Cardiac fibroblast (primary cell): ENCODE measurements around the gene PLTP.

ENCODE experiments used
- DNase-seq, 2 donors: peaks; one replicate each; pipeline versions ENCODE4 v3.0.0 to v3.0.0-alpha.2; 2010; ENCODE audit warnings: low read depth in 2 of 2
- H3K4me3 ChIP-seq, 2 donors: replicated peaks in 1 of 2; 1 replicate in 1 of 2; 2 replicates in 1 of 2; pipeline ENCODE4 v1.5.1; 2011; ENCODE audit warnings: low read depth in 2 of 2, low read length in 2 of 2, mild to moderate bottlenecking in 2 of 2, moderate library complexity in 1 of 2
- TF ChIP-seq, protein P1 (sequence below): IDR thresholded peaks from one replicate; pipeline ENCODE4 v1.5.1; 2011; ENCODE audit warnings: low read depth, mild to moderate bottlenecking, low read length, inconsistent platforms

Gene PLTP

DNA sequence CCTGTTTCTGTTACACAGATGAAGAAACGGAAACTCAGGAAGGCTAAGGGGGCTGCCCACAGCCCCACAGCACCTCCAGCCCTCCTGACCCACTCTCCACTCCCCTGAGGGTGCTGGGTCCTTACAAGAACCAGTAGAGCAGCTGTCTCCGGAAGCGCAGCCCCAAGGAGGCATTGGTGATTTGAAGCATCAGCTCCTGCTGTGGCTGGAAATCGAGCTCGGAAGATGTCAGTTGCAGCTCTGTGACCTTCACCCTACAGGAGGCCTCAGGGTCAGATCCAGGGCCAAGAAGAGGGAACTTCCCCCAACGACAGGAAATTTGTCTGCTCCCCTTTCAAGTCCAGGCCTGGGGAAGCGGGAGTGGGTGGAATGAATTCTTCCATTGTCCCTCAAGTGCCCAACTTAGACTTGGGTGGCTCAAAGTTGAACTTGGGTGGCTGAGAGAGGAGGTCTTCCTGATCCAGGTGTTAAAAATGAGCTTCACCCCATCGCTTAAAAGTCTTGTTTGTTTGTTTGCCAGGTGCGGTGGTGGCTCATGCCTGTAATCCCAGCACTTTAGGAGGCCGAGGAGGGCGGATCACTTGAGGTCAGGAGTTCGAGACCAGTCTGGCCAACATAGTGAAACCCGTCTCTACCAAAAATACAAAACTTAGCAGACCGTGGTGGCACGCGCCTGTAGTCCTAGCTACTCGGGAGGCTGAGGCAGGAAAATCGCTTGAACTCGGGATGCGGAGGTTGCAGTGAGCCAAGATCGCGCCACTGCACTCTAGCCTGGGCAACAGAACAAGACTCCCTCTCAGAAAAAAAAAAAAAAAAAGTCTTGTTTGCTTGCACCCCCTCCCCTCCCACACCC, 1.9 kb downstream of the PLTP start:
- TF ChIP-seq, protein P1, sequence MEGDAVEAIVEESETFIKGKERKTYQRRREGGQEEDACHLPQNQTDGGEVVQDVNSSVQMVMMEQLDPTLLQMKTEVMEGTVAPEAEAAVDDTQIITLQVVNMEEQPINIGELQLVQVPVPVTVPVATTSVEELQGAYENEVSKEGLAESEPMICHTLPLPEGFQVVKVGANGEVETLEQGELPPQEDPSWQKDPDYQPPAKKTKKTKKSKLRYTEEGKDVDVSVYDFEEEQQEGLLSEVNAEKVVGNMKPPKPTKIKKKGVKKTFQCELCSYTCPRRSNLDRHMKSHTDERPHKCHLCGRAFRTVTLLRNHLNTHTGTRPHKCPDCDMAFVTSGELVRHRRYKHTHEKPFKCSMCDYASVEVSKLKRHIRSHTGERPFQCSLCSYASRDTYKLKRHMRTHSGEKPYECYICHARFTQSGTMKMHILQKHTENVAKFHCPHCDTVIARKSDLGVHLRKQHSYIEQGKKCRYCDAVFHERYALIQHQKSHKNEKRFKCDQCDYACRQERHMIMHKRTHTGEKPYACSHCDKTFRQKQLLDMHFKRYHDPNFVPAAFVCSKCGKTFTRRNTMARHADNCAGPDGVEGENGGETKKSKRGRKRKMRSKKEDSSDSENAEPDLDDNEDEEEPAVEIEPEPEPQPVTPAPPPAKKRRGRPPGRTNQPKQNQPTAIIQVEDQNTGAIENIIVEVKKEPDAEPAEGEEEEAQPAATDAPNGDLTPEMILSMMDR: no peak
- no peak for DNase-seq
- H3K4me3 ChIP-seq: peak overlapping the region in 1 of 2 donors; percentile 17

DNA sequence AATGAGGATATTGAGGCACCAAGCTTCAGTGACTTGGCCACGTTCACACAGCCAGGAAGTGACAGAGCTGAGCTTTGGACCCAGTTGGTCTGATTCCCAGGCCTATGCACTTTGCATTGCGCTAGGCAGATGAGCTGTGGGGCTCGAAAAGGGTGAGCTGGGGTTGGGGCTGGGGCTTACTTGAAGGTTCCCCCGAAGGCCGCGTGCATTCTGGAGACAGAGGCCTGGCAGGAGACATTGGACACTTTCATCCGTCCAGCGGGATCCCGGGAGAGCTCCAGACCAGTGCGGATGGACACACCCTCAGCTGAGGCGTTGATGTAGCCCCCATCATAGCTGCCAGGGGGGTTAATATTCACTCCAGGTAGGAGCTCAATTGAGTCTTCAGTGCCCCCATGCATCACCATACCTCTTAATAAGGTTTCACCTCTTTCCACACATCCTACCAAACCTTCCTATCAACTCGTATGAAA, 2.6 kb downstream of the PLTP start:
- H3K4me3 ChIP-seq: no peak overlapping the region
- no peak for DNase-seq
- TF ChIP-seq, protein P1: no peak

- no peak overlapping the region for H3K4me3 ChIP-seq
- DNase-seq: no peak
- TF ChIP-seq, protein P1: no peak
Measured at GRCh38 chr20:45908084-45908483, 3.9 kb downstream of the PLTP start.

DNA sequence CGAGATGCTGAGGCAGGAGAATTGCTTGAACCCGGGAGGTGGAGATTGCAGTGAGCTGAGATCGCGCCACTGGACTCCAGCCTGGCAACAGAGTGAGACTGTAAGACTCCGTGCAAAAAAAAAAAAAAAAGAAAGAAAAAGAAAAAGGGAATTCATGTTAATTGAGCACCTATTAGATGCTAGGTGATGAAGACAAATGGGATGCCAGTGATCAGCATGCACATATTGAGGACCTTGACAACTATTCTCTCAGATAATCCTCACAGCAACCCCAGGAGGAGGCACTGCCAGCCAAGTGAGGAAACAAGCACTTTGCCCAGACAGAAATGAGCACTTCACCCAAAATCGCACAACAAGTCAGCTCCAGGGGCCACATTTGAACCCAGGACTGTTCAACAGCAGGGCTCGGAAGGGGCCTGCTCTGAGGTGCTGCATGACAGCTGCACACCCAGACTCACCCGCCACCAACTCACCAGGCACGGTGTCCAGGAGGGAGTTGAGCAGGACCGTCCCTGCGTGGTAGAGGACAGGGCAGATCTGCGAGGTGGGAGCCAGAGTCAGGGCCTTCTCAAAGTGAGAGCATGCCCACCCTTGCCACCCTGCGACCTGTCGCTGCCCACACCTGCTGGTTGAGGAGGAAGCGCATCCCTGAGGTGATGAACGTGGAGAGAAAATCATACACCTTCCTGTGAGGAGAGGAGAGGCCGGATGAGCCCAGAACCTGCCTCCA, 4.6 kb downstream of the PLTP start:
- TF ChIP-seq, protein P1: no peak
- DNase-seq: no peak

GRCh38 chr20:45905505-45906079, 6.4 kb downstream of the PLTP start:
- TF ChIP-seq, protein P1: no peak

More for the DNA sequence above, 4.6 kb downstream of the PLTP start:
- no peak overlapping the region for H3K4me3 ChIP-seq

DNA sequence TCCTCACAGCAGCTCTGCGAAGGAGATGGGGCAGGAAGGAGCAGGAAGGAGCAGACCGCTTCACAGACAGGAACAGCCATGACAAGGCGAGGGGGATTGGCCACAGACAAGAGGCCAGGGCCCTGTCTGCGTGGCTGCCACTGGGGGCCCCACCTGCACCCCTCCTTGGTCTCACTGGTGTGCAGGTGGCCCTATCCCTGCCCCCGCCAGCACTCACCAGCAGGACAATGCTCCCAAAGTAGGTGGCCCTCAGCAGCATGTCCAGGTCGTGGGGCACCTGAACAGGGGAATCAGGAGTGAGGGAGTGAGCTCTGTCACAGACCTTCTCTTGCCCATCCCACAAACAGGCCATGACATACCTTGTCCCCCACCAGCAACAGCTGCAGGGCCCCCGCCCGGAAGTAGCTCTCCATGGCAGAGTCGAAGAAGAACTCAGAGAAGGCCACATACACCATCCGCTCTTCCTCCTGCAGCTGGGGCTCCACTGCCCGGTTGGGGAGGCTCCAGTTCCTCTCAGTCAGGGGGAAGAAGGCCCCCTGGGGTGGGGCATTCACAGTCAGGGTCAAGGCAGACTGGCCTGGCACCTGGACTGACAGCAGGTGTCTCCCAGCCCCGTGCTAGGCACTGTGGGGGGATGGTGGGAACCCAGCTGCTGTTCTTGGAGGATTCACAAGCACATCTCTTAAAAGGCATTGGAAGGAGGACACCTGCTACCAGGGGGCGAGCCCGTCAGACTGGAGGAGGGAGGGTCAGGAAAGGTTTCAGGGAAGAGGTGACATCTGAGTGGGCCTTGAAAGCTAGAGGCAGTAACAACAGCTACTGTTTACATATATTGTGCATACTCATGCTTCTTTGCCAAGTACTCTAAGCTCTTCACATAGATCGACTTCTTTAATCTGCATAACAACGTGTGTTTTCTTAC, 7.1 kb downstream of the PLTP start:
- no peak overlapping the region for H3K4me3 ChIP-seq
- TF ChIP-seq, protein P1: no peak
- DNase-seq: no peak

More at GRCh38 chr20:45905505-45906079, 6.4 kb downstream of the PLTP start:
- H3K4me3 ChIP-seq: no peak overlapping the region
- DNase-seq: peak in 1 of 2 donors; percentile 89
